ENCODE results near the gene CLRN3. TPM values are rescaled to one million over a fixed set of nuclear protein-coding genes. Genes with fewer than 3 reads are reported as not detected.

Gene CLRN3
- polyA plus RNA-seq, 1 donor from 2014 or later, result not detected

DNA sequence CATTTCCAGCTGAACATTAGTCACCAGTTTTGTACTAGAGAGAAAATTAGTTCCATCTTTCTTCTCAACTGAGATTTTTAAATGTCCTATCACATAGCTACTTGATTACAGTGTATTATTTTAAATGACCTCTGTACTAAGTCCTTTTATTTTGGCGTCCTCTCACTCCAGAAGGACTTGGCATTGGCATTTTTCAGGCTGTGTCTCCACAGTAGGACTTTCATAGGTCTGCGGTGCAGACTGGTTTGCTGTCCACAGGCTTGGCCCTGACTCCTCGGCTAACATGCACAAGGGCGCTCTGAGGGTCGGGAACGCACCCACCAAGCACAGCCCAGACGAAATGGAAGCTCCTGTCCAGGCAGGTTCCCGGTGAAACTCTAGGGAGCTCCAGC, 20.6 kb upstream of the CLRN3 start:
- no peaks in the 10 kb centered on the region for H3K36me3 ChIP-seq (ENCODE audit: insufficient read depth, low read length)
- H3F3A ChIP-seq (ENCODE audit: insufficient read depth, low read length, poor library complexity, severe bottlenecking), result no peaks in the 10 kb centered on the region
- no peak overlapping the region for H3K4me3 ChIP-seq (ENCODE audit: low read length)
- H2AFZ ChIP-seq (ENCODE audit: low read depth, low read length), result no peak overlapping the region
- H3K27me3 ChIP-seq (ENCODE audit: insufficient read depth, low read depth, low read length), result no peaks in the 10 kb centered on the region
- TF ChIP-seq EZH2 (IDR thresholded peaks at IDR 0.05; ENCODE audit: borderline replicate concordance, insufficient read depth, low read length, poor library complexity, severe bottlenecking), result no peak
- no peaks in the 10 kb centered on the region for H3K79me2 ChIP-seq (replicated peaks; ENCODE audit: insufficient read depth, low read length)
- no peak overlapping the region for H3K9ac ChIP-seq (ENCODE audit: low read length)
- H3K27ac ChIP-seq (ENCODE audit: low read length), result no peak overlapping the region
- no peaks in the 10 kb centered on the region for H3K9me3 ChIP-seq (ENCODE audit: low read length)
- H4K20me1 ChIP-seq (ENCODE audit: insufficient read depth), result no peaks in the 10 kb centered on the region
- H3K4me2 ChIP-seq (ENCODE audit: low read length), result no peak overlapping the region
- no peaks in the 10 kb centered on the region for H3K9me2 ChIP-seq (ENCODE audit: insufficient read depth, low read length)

DNA sequence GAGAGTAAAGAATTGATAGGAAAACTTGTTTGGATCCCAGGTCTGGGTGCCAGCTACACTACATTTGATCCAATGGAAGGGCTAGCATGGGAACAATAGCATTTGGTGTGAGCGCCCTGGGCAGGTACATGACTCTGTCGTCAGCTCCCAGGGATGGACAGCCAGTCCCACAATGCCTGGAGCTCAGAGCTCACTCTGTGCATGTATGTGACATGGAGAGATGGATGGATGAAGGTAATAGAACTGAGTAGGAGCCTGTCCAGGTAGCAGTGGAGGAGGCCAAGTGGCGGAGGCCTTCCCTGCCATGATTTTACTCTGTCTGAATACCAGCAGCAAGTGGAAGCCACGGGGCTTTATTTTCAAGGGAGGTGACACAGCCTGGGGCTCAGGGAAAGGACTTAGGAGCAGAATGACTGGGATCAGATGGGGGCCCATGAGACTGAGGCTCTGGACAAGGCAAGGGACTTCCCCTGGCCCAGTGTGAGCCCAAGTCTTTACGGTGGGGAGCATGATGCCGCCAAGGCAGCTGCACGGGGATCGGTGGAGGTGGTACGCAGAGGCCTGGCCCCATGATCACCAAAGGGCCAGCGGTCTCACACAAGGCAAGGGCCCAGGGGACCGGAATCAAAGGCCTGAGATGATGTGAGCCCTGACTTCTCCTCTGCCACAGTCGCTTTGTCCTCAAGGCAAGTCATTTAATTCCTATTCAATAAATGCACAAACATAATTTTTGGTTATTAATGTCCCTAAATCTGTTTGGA, 20.0 kb upstream of the CLRN3 start:
- Histone ChIP-seq H3K79me2 (replicated peaks; ENCODE audit: insufficient read depth, low read length) (no peaks in the 10 kb centered on the region), H3K4me3 (ENCODE audit: low read length) (no peak overlapping the region), H3K9ac (ENCODE audit: low read length) (no peak overlapping the region), H3K4me2 (ENCODE audit: low read length) (no peak overlapping the region), H3F3A (ENCODE audit: insufficient read depth, low read length, poor library complexity, severe bottlenecking) (no peaks in the 10 kb centered on the region), H2AFZ (ENCODE audit: low read depth, low read length) (no peak overlapping the region), H3K36me3 (ENCODE audit: insufficient read depth, low read length) (no peaks in the 10 kb centered on the region), H3K9me2 (ENCODE audit: insufficient read depth, low read length) (no peaks in the 10 kb centered on the region), H3K27ac (ENCODE audit: low read length) (no peak overlapping the region), H4K20me1 (ENCODE audit: insufficient read depth) (no peaks in the 10 kb centered on the region), H3K27me3 (ENCODE audit: insufficient read depth, low read depth, low read length) (peaks cover 3% of the 10 kb centered on the region), H3K9me3 (ENCODE audit: low read length) (no peaks in the 10 kb centered on the region)
- no peak for TF ChIP-seq RAD21 (conservative IDR thresholded peaks at IDR 0.05)
- TF ChIP-seq, protein P1, sequence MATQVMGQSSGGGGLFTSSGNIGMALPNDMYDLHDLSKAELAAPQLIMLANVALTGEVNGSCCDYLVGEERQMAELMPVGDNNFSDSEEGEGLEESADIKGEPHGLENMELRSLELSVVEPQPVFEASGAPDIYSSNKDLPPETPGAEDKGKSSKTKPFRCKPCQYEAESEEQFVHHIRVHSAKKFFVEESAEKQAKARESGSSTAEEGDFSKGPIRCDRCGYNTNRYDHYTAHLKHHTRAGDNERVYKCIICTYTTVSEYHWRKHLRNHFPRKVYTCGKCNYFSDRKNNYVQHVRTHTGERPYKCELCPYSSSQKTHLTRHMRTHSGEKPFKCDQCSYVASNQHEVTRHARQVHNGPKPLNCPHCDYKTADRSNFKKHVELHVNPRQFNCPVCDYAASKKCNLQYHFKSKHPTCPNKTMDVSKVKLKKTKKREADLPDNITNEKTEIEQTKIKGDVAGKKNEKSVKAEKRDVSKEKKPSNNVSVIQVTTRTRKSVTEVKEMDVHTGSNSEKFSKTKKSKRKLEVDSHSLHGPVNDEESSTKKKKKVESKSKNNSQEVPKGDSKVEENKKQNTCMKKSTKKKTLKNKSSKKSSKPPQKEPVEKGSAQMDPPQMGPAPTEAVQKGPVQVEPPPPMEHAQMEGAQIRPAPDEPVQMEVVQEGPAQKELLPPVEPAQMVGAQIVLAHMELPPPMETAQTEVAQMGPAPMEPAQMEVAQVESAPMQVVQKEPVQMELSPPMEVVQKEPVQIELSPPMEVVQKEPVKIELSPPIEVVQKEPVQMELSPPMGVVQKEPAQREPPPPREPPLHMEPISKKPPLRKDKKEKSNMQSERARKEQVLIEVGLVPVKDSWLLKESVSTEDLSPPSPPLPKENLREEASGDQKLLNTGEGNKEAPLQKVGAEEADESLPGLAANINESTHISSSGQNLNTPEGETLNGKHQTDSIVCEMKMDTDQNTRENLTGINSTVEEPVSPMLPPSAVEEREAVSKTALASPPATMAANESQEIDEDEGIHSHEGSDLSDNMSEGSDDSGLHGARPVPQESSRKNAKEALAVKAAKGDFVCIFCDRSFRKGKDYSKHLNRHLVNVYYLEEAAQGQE (IDR thresholded peaks at IDR 0.05; ENCODE audit: borderline replicate concordance), result no peak
- TF ChIP-seq TAF1 (IDR thresholded peaks at IDR 0.05; ENCODE audit: low read depth), result no peak
- no peak for TF ChIP-seq EZH2 (IDR thresholded peaks at IDR 0.05; ENCODE audit: borderline replicate concordance, insufficient read depth, low read length, poor library complexity, severe bottlenecking)
- TF ChIP-seq MXI1 (conservative IDR thresholded peaks at IDR 0.05; ENCODE audit: poor library complexity, severe bottlenecking), result no peak
- no peak for TF ChIP-seq SMC3 (conservative IDR thresholded peaks at IDR 0.05; ENCODE audit: poor library complexity)
- TF ChIP-seq, protein P2, sequence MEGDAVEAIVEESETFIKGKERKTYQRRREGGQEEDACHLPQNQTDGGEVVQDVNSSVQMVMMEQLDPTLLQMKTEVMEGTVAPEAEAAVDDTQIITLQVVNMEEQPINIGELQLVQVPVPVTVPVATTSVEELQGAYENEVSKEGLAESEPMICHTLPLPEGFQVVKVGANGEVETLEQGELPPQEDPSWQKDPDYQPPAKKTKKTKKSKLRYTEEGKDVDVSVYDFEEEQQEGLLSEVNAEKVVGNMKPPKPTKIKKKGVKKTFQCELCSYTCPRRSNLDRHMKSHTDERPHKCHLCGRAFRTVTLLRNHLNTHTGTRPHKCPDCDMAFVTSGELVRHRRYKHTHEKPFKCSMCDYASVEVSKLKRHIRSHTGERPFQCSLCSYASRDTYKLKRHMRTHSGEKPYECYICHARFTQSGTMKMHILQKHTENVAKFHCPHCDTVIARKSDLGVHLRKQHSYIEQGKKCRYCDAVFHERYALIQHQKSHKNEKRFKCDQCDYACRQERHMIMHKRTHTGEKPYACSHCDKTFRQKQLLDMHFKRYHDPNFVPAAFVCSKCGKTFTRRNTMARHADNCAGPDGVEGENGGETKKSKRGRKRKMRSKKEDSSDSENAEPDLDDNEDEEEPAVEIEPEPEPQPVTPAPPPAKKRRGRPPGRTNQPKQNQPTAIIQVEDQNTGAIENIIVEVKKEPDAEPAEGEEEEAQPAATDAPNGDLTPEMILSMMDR (IDR thresholded peaks at IDR 0.05; ENCODE audit: poor library complexity, severe bottlenecking), result no peak
- no peak for TF ChIP-seq POLR2AphosphoS5 (IDR thresholded peaks at IDR 0.05)
- TF ChIP-seq EP300 (conservative IDR thresholded peaks at IDR 0.05; ENCODE audit: poor library complexity, severe bottlenecking), result no peak
